A673 (cell line): ENCODE measurements around the gene DEFB131A. TPM values are rescaled to one million over a fixed set of nuclear protein-coding genes. Genes with fewer than 3 reads are reported as not detected.

Source experiments
- total RNA-seq: library from RNA; stranded (reverse); gene quantifications from 2 replicates; pipeline ENCODE4 v1.2.3, GENCODE V29; 2021

DEFB131A gene
- total RNA-seq, 1 experiment from 2014 or later = not detected

Other genes starting within 250 kb of the DEFB131A start
- gene USP17L10, start 233.8 kb upstream of the DEFB131A start, total RNA-seq = not detected in 2 replicates
- 0.24 TPM in 1 of 2 replicates, not detected in the other for gene USP17L11, start 229.0 kb upstream of the DEFB131A start, total RNA-seq
- not detected in 2 replicates for gene USP17L12, start 224.3 kb upstream of the DEFB131A start, total RNA-seq
- gene USP17L13, start 219.5 kb upstream of the DEFB131A start, total RNA-seq = not detected in 2 replicates
- not detected in 2 replicates for gene USP17L15, start 210.0 kb upstream of the DEFB131A start, total RNA-seq
- not detected in 2 replicates for gene USP17L17, start 200.5 kb upstream of the DEFB131A start, total RNA-seq
- gene USP17L18, start 195.8 kb upstream of the DEFB131A start, total RNA-seq = not detected in 2 replicates
- gene USP17L19, start 191.0 kb upstream of the DEFB131A start, total RNA-seq = not detected in 2 replicates
- gene USP17L20, start 186.3 kb upstream of the DEFB131A start, total RNA-seq = not detected in 2 replicates
- gene USP17L21, start 181.5 kb upstream of the DEFB131A start, total RNA-seq = not detected in 2 replicates
- not detected in 2 replicates for gene USP17L22, start 176.8 kb upstream of the DEFB131A start, total RNA-seq
- gene USP17L24, start 119.2 kb upstream of the DEFB131A start, total RNA-seq = not detected in 2 replicates
- gene USP17L25, start 114.5 kb upstream of the DEFB131A start, total RNA-seq = not detected in 2 replicates
- not detected in 2 replicates for gene USP17L26, start 109.8 kb upstream of the DEFB131A start, total RNA-seq
- not detected in 2 replicates for gene USP17L5, start 105.0 kb upstream of the DEFB131A start, total RNA-seq
- not detected in 2 replicates for gene USP17L27, start 100.3 kb upstream of the DEFB131A start, total RNA-seq
- gene USP17L28, start 95.5 kb upstream of the DEFB131A start, total RNA-seq = not detected in 2 replicates
- gene USP17L29, start 90.8 kb upstream of the DEFB131A start, total RNA-seq = not detected in 2 replicates
- not detected in 2 replicates for gene USP17L30, start 81.3 kb upstream of the DEFB131A start, total RNA-seq